Mesothelial cell of epicardium (in vitro differentiated cells): ENCODE results near the gene RTN4R. TPM values are rescaled to one million over a fixed set of nuclear protein-coding genes. Genes with fewer than 3 reads are reported as not detected.

Source experiments
- DNase-seq, 2 experiments: peaks; one replicate each; pipeline ENCODE4 v3.0.0; 2021; ENCODE audit warnings: low spot score in 2 of 2; ENCODE audit not compliant: unreplicated experiment in 2 of 2
- H3K27ac Mint-ChIP-seq: 2 replicates; pipeline ENCODE4 v1.8.0; 2021; ENCODE audit warnings: mixed read lengths
- H3K27me3 Mint-ChIP-seq: 2 replicates; pipeline ENCODE4 v1.8.0; 2021; ENCODE audit warnings: low read depth, mixed read lengths
- H3K36me3 Mint-ChIP-seq: 2 replicates; pipeline ENCODE4 v1.8.0; 2021; ENCODE audit warnings: mixed read lengths
- H3K4me1 Mint-ChIP-seq: 2 replicates; pipeline ENCODE4 v1.8.0; 2021; ENCODE audit warnings: mixed read lengths
- H3K4me3 Mint-ChIP-seq: 2 replicates; pipeline ENCODE4 v1.8.0; 2021; ENCODE audit warnings: mild to moderate bottlenecking, moderate library complexity, mixed read lengths
- H3K9me3 Mint-ChIP-seq: 2 replicates; pipeline ENCODE4 v1.8.0; 2021; ENCODE audit warnings: mixed read lengths
- total RNA-seq: library from RNA; stranded (reverse); gene quantifications from 3 replicates; pipeline ENCODE4 v1.2.1, GENCODE V29; 2021
- TF ChIP-seq, protein P1 (sequence below): fragments of 200-600 bp; sonication (generic); IDR thresholded peaks from one replicate; pipeline ENCODE4 v1.5.0; 2021; ENCODE audit warnings: antibody characterized with exemption; ENCODE audit not compliant: unreplicated experiment

The RTN4R gene
- total RNA-seq, 1 donor from 2014 or later: 10.0 TPM

DNA sequence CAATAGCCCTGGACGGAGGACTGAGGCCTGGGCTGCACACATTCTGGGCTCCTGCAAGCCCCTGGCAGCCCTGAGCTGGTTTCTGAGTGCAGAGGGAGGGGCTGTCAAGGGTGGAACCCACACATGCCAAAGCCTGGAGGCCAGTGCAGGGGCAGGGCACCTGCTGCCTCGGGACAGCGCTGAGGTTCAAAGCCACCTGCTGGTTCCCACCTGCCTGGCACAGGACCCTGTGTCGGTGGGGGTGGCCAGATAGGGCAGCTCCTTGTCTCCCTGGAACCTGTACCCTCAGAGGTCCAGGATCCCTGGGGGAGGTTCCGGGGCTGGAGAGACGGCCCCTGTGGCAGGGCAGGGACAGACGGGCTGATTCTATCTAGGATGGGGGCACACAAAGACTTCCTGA is 40.8 kb downstream of the RTN4R start:
- H3K36me3 Mint-ChIP-seq: no peaks in the 10 kb centered on the region
- H3K9me3 Mint-ChIP-seq: no peaks in the 10 kb centered on the region
- TF ChIP-seq, protein P1, sequence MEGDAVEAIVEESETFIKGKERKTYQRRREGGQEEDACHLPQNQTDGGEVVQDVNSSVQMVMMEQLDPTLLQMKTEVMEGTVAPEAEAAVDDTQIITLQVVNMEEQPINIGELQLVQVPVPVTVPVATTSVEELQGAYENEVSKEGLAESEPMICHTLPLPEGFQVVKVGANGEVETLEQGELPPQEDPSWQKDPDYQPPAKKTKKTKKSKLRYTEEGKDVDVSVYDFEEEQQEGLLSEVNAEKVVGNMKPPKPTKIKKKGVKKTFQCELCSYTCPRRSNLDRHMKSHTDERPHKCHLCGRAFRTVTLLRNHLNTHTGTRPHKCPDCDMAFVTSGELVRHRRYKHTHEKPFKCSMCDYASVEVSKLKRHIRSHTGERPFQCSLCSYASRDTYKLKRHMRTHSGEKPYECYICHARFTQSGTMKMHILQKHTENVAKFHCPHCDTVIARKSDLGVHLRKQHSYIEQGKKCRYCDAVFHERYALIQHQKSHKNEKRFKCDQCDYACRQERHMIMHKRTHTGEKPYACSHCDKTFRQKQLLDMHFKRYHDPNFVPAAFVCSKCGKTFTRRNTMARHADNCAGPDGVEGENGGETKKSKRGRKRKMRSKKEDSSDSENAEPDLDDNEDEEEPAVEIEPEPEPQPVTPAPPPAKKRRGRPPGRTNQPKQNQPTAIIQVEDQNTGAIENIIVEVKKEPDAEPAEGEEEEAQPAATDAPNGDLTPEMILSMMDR: no peak
- H3K4me3 Mint-ChIP-seq: no peak overlapping the region
- no peak for DNase-seq
- peaks cover 6% of the 10 kb centered on the region for H3K4me1 Mint-ChIP-seq
- no peaks in the 10 kb centered on the region for H3K27me3 Mint-ChIP-seq
- no peak overlapping the region for H3K27ac Mint-ChIP-seq

DNA sequence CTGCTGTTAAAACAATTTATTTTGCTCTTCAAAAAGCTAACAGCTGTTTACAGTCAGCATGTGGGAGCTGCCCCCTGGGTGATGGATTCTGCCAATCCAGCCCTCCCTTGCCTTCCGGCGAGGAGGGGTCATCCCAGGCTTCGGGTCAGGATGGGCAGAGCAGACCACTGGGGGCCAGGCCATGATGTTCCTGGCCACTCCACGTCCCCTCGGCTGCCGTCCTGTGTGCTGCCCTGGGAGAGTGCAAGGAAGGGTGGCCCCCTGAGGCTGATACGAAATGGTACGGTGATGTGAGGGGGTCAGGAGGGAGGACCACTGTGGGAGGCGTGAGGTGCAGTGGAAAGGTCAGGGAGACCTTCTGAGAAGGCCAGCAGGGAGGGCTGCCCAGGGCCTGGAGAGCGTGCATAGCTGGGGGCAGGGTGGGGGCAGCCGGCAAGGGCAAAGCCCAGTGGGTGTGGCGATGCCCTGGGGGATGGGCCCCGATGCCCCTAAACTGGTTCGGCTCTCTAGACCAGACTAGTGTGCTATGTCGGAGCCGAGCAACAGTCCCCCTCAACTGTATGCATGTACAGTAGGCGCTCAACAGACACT is 41.3 kb downstream of the RTN4R start:
- H3K27ac Mint-ChIP-seq: no peak overlapping the region
- TF ChIP-seq, protein P1: no peak
- no peaks in the 10 kb centered on the region for H3K36me3 Mint-ChIP-seq
- peaks cover 6% of the 10 kb centered on the region for H3K4me1 Mint-ChIP-seq
- H3K27me3 Mint-ChIP-seq: no peaks in the 10 kb centered on the region
- H3K9me3 Mint-ChIP-seq: no peaks in the 10 kb centered on the region
- H3K4me3 Mint-ChIP-seq: no peak overlapping the region
- no peak for DNase-seq

DNA sequence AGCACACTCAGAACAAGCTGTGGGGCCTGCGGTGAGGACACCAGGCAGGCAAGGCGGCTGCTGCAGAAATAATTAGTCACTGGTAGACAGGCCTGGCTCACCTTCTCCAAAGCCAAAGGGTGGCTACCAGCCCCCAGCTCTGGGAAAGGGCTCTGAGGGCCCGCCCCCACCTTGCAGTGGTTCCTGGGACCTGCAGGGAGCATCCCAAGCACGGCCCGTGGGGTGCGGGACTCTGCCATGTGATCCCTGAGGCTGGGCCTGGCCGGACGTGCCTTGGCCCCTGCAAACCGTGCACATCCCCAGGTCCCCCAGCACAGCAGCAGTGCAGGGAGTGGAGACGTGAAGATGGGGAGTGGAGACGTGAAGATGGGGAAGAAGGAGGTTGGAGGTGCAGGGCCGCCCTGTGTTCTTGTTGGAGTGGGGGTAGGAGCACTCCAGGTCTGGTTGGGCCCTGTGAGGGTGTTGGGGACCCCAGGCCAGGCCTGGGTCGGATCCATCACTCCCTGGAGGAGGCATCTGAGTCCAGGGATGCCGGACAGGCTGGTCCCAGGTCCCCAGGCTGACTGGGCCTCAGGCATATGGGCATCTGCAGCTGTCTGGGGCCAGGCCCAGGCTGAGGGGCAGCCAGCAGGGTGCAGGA is 41.9 kb downstream of the RTN4R start:
- TF ChIP-seq, protein P1: no peak
- Mint-ChIP-seq H3K27ac (no peak overlapping the region), H3K27me3 (no peaks in the 10 kb centered on the region), H3K4me3 (no peak overlapping the region), H3K36me3 (no peaks in the 10 kb centered on the region), H3K4me1 (peaks cover 6% of the 10 kb centered on the region), H3K9me3 (no peaks in the 10 kb centered on the region)
- DNase-seq: no peak

DNA sequence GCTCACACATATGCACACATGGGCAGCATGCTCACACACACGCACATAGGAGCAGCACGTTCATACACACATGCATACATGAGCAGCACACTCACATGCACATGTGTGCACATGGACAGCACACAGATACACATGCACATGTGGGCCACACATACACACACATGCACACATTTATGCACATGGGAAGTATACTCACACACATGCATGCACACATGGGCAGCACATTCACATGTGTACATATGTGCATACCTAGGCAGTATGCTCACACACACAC is 42.5 kb downstream of the RTN4R start:
- DNase-seq: no peak
- TF ChIP-seq, protein P1: no peak
- Mint-ChIP-seq H3K27me3 (no peaks in the 10 kb centered on the region), H3K4me3 (no peak overlapping the region), H3K36me3 (no peaks in the 10 kb centered on the region), H3K27ac (no peak overlapping the region), H3K9me3 (no peaks in the 10 kb centered on the region), H3K4me1 (peaks cover 6% of the 10 kb centered on the region)

DNA sequence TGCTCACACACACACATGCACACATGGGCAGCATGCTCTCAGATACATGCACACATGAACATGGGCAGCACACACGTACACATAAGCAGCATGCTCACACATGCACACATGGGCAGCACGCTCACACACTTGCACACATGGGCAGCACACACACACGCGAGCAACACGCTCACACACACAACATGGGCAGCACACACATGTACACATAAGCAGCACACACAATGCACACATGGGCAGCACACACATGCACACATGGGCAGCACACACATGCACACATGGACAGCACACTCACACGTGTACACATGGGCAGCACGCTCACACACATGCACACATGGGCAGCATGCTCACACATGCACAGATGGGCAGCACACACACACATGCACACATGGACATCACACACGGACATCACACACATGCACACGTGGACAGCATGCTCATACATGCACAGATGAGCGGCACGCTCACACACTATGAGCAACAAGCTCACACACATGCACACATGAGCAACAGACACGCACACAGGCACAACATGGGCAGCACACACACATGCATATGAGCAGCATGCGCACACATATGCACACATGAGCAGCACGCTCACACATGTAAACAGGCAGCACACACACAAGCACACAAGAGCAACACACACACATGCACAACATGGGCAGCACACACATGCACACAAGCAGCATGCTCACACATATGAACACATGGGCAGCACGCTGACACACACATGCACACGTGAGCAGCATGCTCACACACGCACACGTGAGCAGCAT is 43.0 kb downstream of the RTN4R start:
- Mint-ChIP-seq H3K4me1 (peaks cover 5% of the 10 kb centered on the region), H3K4me3 (no peak overlapping the region), H3K9me3 (no peaks in the 10 kb centered on the region), H3K36me3 (no peaks in the 10 kb centered on the region), H3K27me3 (no peaks in the 10 kb centered on the region), H3K27ac (no peak overlapping the region)
- TF ChIP-seq, protein P1: no peak
- DNase-seq: no peak
